Loucy (cell line): Measurements from ENCODE around the gene NBAS.

Source experiments
- EZH2phosphoT487 ChIP-seq: fragments of 200-600 bp; IDR thresholded peaks from 2 replicates; pipeline ENCODE4 v1.6.1; 2018; ENCODE audit warnings: antibody characterized with exemption, mild to moderate bottlenecking, moderate library complexity, borderline replicate concordance
- TF ChIP-seq, protein P1 (sequence below): fragments of 200-600 bp; sonication (generic); conservative IDR thresholded peaks from 2 replicates; pipeline ENCODE4 v1.5.1; 2014; ENCODE audit warnings: mild to moderate bottlenecking, antibody characterized with exemption, low read length

- TF ChIP-seq EZH2phosphoT487: no peak
- TF ChIP-seq, protein P1, sequence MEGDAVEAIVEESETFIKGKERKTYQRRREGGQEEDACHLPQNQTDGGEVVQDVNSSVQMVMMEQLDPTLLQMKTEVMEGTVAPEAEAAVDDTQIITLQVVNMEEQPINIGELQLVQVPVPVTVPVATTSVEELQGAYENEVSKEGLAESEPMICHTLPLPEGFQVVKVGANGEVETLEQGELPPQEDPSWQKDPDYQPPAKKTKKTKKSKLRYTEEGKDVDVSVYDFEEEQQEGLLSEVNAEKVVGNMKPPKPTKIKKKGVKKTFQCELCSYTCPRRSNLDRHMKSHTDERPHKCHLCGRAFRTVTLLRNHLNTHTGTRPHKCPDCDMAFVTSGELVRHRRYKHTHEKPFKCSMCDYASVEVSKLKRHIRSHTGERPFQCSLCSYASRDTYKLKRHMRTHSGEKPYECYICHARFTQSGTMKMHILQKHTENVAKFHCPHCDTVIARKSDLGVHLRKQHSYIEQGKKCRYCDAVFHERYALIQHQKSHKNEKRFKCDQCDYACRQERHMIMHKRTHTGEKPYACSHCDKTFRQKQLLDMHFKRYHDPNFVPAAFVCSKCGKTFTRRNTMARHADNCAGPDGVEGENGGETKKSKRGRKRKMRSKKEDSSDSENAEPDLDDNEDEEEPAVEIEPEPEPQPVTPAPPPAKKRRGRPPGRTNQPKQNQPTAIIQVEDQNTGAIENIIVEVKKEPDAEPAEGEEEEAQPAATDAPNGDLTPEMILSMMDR: no peak
Observed at GRCh38 chr2:15212249-15212648, 348.9 kb downstream of the NBAS start.
